GM18499 (cell line): ENCODE results near the gene ABTB2.
"Not testable (repeated sequence)": the region's sequence is repeated elsewhere in the genome, so short reads cannot be mapped to it uniquely, and the experiment has no call there.

Source experiments
- ATAC-seq: cut with Tn5 transposase; IDR thresholded peaks from one replicate; pipeline ENCODE4 v1.9.1; 2021; ENCODE audit warnings: moderate number of reproducible peaks; ENCODE audit not compliant: insufficient read depth, unreplicated experiment

Gene ABTB2

GRCh38 chr11:34182921-34183685 is 174.7 kb downstream of the ABTB2 start:
- no peak for ATAC-seq

GRCh38 chr11:34182425-34182824 is 175.4 kb downstream of the ABTB2 start:
- no peak for ATAC-seq

GRCh38 chr11:34181856-34182405 is 175.9 kb downstream of the ABTB2 start:
- no peak for ATAC-seq

GRCh38 chr11:34181251-34181650 is 176.6 kb downstream of the ABTB2 start:
- no peak for ATAC-seq

GRCh38 chr11:34180814-34181165 is 177.0 kb downstream of the ABTB2 start:
- ATAC-seq = not testable (repeated sequence)

GRCh38 chr11:34180040-34180813 is 177.6 kb downstream of the ABTB2 start:
- no peak for ATAC-seq

- ATAC-seq = no peak
Observed at GRCh38 chr11:34179026-34179675, 178.7 kb downstream of the ABTB2 start.

GRCh38 chr11:34178209-34178821 is 179.5 kb downstream of the ABTB2 start:
- ATAC-seq = no peak

GRCh38 chr11:34176751-34177209 is 181.0 kb downstream of the ABTB2 start:
- ATAC-seq = no peak

GRCh38 chr11:34175284-34176019 is 182.4 kb downstream of the ABTB2 start:
- ATAC-seq = no peak

GRCh38 chr11:34174412-34175041 is 183.3 kb downstream of the ABTB2 start:
- ATAC-seq = peak; percentile 48

GRCh38 chr11:34173050-34173449 is 184.8 kb downstream of the ABTB2 start:
- ATAC-seq = no peak

- no peak for ATAC-seq
Observed at GRCh38 chr11:34169686-34170085, 188.1 kb downstream of the ABTB2 start.

GRCh38 chr11:34168642-34169420 is 189.0 kb downstream of the ABTB2 start:
- no peak for ATAC-seq

GRCh38 chr11:34167961-34168360 is 189.8 kb downstream of the ABTB2 start:
- no peak for ATAC-seq

- ATAC-seq = no peak
Observed at GRCh38 chr11:34166806-34167740, 190.7 kb downstream of the ABTB2 start.

- ATAC-seq = no peak
Observed at GRCh38 chr11:34165786-34166555, 191.8 kb downstream of the ABTB2 start.
